IMR-90 (cell line): Measurements from ENCODE around the gene UNKL.

Experiments used
- BHLHE40 ChIP-seq: fragments of 150-350 bp; IDR thresholded peaks from 2 replicates; pipeline ENCODE4 v1.6.1; 2016; ENCODE audit warnings: mild to moderate bottlenecking, low read depth, low read length
- MAZ ChIP-seq: IDR thresholded peaks from 2 replicates; pipeline ENCODE4 v1.6.1; 2012; ENCODE audit warnings: low read depth, mild to moderate bottlenecking, low read length, improper control_type of control experiment, moderate library complexity, borderline replicate concordance
- POLR2A ChIP-seq: IDR thresholded peaks from 2 replicates; pipeline ENCODE4 v1.6.1; 2012; ENCODE audit warnings: mild to moderate bottlenecking, low read depth, low read length
- RAD21 ChIP-seq: IDR thresholded peaks from 2 replicates; pipeline ENCODE4 v1.6.1; 2012; ENCODE audit warnings: low read length, improper control_type of control experiment
- TF ChIP-seq, protein P1 (sequence below): conservative IDR thresholded peaks from 2 replicates; pipeline ENCODE4 v1.5.1; 2012; ENCODE audit warnings: mild to moderate bottlenecking, low read depth, low read length, improper control_type of control experiment
- TF ChIP-seq, protein P2 (sequence below): fragments of 150-350 bp; IDR thresholded peaks from 2 replicates; pipeline ENCODE4 v1.6.1; 2016; ENCODE audit warnings: low read depth, mild to moderate bottlenecking, low read length, moderate library complexity, borderline replicate concordance

DNA sequence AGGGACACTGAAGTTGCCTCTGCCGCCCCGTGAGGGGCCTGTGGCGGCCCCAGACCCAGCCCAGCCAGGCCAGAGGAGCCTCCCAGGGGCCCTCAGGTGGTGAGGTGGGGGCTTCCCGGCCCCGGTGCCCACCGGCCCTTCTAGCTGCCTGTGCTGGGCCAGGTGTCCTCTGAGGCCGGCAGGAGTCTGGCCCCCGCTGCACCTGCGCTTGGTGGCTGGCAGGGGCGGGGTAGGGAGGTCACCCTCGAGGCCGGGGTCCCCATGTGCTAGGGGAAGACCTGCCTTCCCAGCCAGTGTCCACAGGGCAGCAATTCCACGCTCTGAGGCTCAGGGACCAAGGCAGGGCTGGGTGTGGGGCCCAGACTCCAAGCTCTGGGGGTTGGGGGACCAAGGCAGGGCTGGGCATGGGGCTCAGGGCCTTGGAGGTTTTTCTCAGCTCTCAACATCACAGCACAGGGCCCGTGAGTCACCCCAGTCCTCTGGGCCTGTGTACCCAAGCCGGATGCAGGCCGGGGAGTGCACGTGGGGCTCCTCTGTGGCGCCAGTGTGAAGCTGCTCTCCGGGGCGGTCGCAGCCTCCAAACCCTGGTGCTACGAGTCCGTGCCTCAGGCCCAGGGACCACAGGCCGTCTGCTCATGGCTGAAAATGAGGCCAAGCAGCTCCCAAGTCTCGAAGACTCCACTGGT is 31.2 kb upstream of the UNKL start:
- TF ChIP-seq BHLHE40, result no peak
- no peak for TF ChIP-seq RAD21
- TF ChIP-seq, protein P1, sequence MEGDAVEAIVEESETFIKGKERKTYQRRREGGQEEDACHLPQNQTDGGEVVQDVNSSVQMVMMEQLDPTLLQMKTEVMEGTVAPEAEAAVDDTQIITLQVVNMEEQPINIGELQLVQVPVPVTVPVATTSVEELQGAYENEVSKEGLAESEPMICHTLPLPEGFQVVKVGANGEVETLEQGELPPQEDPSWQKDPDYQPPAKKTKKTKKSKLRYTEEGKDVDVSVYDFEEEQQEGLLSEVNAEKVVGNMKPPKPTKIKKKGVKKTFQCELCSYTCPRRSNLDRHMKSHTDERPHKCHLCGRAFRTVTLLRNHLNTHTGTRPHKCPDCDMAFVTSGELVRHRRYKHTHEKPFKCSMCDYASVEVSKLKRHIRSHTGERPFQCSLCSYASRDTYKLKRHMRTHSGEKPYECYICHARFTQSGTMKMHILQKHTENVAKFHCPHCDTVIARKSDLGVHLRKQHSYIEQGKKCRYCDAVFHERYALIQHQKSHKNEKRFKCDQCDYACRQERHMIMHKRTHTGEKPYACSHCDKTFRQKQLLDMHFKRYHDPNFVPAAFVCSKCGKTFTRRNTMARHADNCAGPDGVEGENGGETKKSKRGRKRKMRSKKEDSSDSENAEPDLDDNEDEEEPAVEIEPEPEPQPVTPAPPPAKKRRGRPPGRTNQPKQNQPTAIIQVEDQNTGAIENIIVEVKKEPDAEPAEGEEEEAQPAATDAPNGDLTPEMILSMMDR, result no peak
- TF ChIP-seq POLR2A, result no peak
- TF ChIP-seq, protein P2, sequence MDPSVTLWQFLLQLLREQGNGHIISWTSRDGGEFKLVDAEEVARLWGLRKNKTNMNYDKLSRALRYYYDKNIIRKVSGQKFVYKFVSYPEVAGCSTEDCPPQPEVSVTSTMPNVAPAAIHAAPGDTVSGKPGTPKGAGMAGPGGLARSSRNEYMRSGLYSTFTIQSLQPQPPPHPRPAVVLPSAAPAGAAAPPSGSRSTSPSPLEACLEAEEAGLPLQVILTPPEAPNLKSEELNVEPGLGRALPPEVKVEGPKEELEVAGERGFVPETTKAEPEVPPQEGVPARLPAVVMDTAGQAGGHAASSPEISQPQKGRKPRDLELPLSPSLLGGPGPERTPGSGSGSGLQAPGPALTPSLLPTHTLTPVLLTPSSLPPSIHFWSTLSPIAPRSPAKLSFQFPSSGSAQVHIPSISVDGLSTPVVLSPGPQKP, result no peak
- TF ChIP-seq MAZ, result no peak
